Hair follicle dermal papilla cell (primary cell): ENCODE data around the gene OLFML2A. TPM values are rescaled to one million over a fixed set of nuclear protein-coding genes. Genes with fewer than 3 reads are reported as not detected.

Source experiments
- total RNA-seq: library from RNA; depleted of rRNA; stranded (reverse); fragments of >200 nt; gene quantifications from 2 replicates; pipeline ENCODE4 v1.2.3, GENCODE V29; 2012

OLFML2A gene
- total RNA-seq: 24.7 and 47.6 TPM in 2 replicates

GRCh38 chr9:124776954-124777648 is at the start of gene OLFML2A:
Gene OLFML2A, plus strand, starts transcription at chr9:124777133. Its CDS starts 138 bp downstream, at chr9:124777271.

GRCh38 chr9:124771021-124771866 is 5.7 kb upstream of the OLFML2A start, which contains the start of gene NR6A1:
Gene NR6A1, minus strand, starts transcription at chr9:124771311.

GRCh38 chr9:124852829-124853531 is 76.0 kb downstream of the OLFML2A start, which contains the start of gene WDR38:
Gene WDR38, plus strand, starts transcription at chr9:124853460. Its CDS starts 72 bp downstream, at chr9:124853532.

GRCh38 chr9:124861342-124862229 is 84.7 kb downstream of the OLFML2A start, which contains the start of the genes ARPC5L and RPL35:
Gene ARPC5L, plus strand, starts transcription at chr9:124862130. Its CDS starts 7,161 bp downstream, at chr9:124869291.
Gene RPL35, minus strand, starts transcription at chr9:124861957. Its CDS starts 45 bp downstream, at chr9:124861912.

Other genes with a start within 250 kb of the OLFML2A start
- 0.65 and 0.97 TPM in 2 replicates for gene NR6A1, start 5.8 kb upstream of the OLFML2A start, total RNA-seq
- not detected in 2 replicates for gene WDR38, start 76.3 kb downstream of the OLFML2A start, total RNA-seq
- 1,053 and 1,407 TPM in 2 replicates for gene RPL35, start 84.8 kb downstream of the OLFML2A start, total RNA-seq
- gene ARPC5L, start 85.0 kb downstream of the OLFML2A start, total RNA-seq: 7.1 and 8.3 TPM in 2 replicates
- gene GOLGA1, start 163.9 kb downstream of the OLFML2A start, total RNA-seq: 10.4 and 13.6 TPM in 2 replicates